Smooth muscle cell (in vitro differentiated cells): ENCODE results near the gene ACTRT2. TPM values are rescaled to one million over a fixed set of nuclear protein-coding genes. Genes with fewer than 3 reads are reported as not detected.

ENCODE experiments used
- DNase-seq: peaks from one replicate; lab custom pipeline; 2025; ENCODE audit not compliant: unreplicated experiment; lab: John Stamatoyannopoulos, UW
- H2AFZ ChIP-seq: fragments of 200-600 bp; sonication (generic); 2 replicates; pipeline ENCODE4 v1.6.0; 2016; ENCODE audit warnings: antibody characterized with exemption, low read depth, mild to moderate bottlenecking
- H3F3A ChIP-seq: fragments of 200-600 bp; sonication (generic); 2 replicates; pipeline ENCODE4 v1.6.0; 2017; ENCODE audit warnings: antibody characterized with exemption, low read depth
- H3K27ac ChIP-seq: fragments of 200-600 bp; sonication (generic); 2 replicates; pipeline ENCODE4 v1.5.1; 2016; ENCODE audit warnings: low read depth, mild to moderate bottlenecking
- H3K27me3 ChIP-seq: fragments of 200-600 bp; sonication (generic); 2 replicates; pipeline ENCODE4 v1.6.1; 2016; ENCODE audit warnings: low read depth, mild to moderate bottlenecking
- H3K36me3 ChIP-seq: fragments of 200-600 bp; sonication (generic); 2 replicates; pipeline ENCODE4 v1.5.1; 2016; ENCODE audit warnings: low read depth
- H3K4me1 ChIP-seq: fragments of 200-600 bp; sonication (generic); 2 replicates; pipeline ENCODE4 v1.5.1; 2016; ENCODE audit warnings: low read depth
- H3K4me2 ChIP-seq: fragments of 200-600 bp; sonication (generic); 2 replicates; pipeline ENCODE4 v1.6.0; 2016; ENCODE audit warnings: mild to moderate bottlenecking
- H3K4me3 ChIP-seq: fragments of 200-600 bp; sonication (generic); 2 replicates; pipeline ENCODE4 v1.5.1; 2016; ENCODE audit warnings: mild to moderate bottlenecking
- H3K79me2 ChIP-seq: fragments of 200-600 bp; sonication (generic); 2 replicates; pipeline ENCODE4 v1.6.0; 2016; ENCODE audit warnings: low read depth, mild to moderate bottlenecking
- H3K9ac ChIP-seq: fragments of 200-600 bp; sonication (generic); 2 replicates; pipeline ENCODE4 v1.6.0; 2016; ENCODE audit warnings: low read depth
- H3K9me3 ChIP-seq: fragments of 200-600 bp; sonication (generic); replicated peaks from 2 replicates; pipeline ENCODE4 v1.5.1; 2016; ENCODE audit warnings: low read depth
- H4K20me1 ChIP-seq: fragments of 200-600 bp; sonication (generic); 2 replicates; pipeline ENCODE4 v1.6.0; 2016; ENCODE audit warnings: low read depth
- CTCF ChIP-seq: fragments of 200-600 bp; sonication (generic); IDR thresholded peaks from 2 replicates; pipeline ENCODE4 v1.5.1; 2017; ENCODE audit warnings: borderline replicate concordance, mild to moderate bottlenecking, antibody characterized with exemption; ENCODE audit not compliant: insufficient read depth, poor library complexity, severe bottlenecking
- WGBS: methylation state at CpG from one replicate; pipeline ENCODE4 v1.1.7; 2016; ENCODE audit warnings: low lambda C conversion rate; 5-methylcytosine and 5-hydroxymethylcytosine counted together
- polyA plus RNA-seq: library from polyadenylated mRNA; unstranded; fragments of >200 nt; fragmentation: Nextera tagmentation; extraction: Ambion mirVana; gene quantifications from 2 replicates; pipeline ENCODE4 v1.2.1, GENCODE V29; 2016
- total RNA-seq: library from RNA; depleted of rRNA; stranded (reverse); fragments of >200 nt; gene quantifications from 2 replicates; pipeline ENCODE4 v1.2.3, GENCODE V29; 2014

ACTRT2 gene
- total and polyA plus RNA-seq, 2 experiments from 2014 or later: not detected

- Histone ChIP-seq H3K36me3 (no peaks in the 10 kb centered on the region), H3K27ac (no peak overlapping the region), H4K20me1 (no peaks in the 10 kb centered on the region), H2AFZ (no peak overlapping the region), H3K4me2 (no peak overlapping the region), H3K4me1 (no peaks in the 10 kb centered on the region), H3K9me3 (no peaks in the 10 kb centered on the region), H3K4me3 (no peak overlapping the region), H3K9ac (no peak overlapping the region), H3K27me3 (no peaks in the 10 kb centered on the region), H3K79me2 (no peaks in the 10 kb centered on the region), H3F3A (no peaks in the 10 kb centered on the region)
- no peak for TF ChIP-seq CTCF
- WGBS: 91% methylated on average over 20 of the region's 20 CpGs
- DNase-seq: no peak
These were observed 6.5 kb downstream of the ACTRT2 start for GRCh38 chr1:3027611-3028371.

- no peaks in the 10 kb centered on the region for H3K79me2 ChIP-seq
- no peaks in the 10 kb centered on the region for H4K20me1 ChIP-seq
- no peak overlapping the region for H3K4me3 ChIP-seq
- DNase-seq: no peak
- no peak for TF ChIP-seq CTCF
- H3K27me3 ChIP-seq: no peaks in the 10 kb centered on the region
- H3K4me1 ChIP-seq: no peaks in the 10 kb centered on the region
- H2AFZ ChIP-seq: no peak overlapping the region
- H3K9ac ChIP-seq: no peak overlapping the region
- H3K36me3 ChIP-seq: no peaks in the 10 kb centered on the region
- no peak overlapping the region for H3K27ac ChIP-seq
- H3K9me3 ChIP-seq: no peaks in the 10 kb centered on the region
- H3K4me2 ChIP-seq: no peak overlapping the region
- 93% methylated on average over 32 of the region's 32 CpGs for WGBS
- H3F3A ChIP-seq: no peaks in the 10 kb centered on the region
These were observed 7.4 kb downstream of the ACTRT2 start for GRCh38 chr1:3028531-3029282.

GRCh38 chr1:3029481-3029961 is 8.3 kb downstream of the ACTRT2 start:
- H3K79me2 ChIP-seq: no peaks in the 10 kb centered on the region
- no peak overlapping the region for H3K4me2 ChIP-seq
- no peak for DNase-seq
- H3K9me3 ChIP-seq: no peaks in the 10 kb centered on the region
- no peaks in the 10 kb centered on the region for H3K36me3 ChIP-seq
- H3K9ac ChIP-seq: no peak overlapping the region
- H2AFZ ChIP-seq: no peak overlapping the region
- no peak overlapping the region for H3K27ac ChIP-seq
- WGBS: 82% methylated on average over 11 of the region's 11 CpGs
- no peaks in the 10 kb centered on the region for H3K4me1 ChIP-seq
- H3K4me3 ChIP-seq: no peak overlapping the region
- TF ChIP-seq CTCF: no peak
- no peaks in the 10 kb centered on the region for H4K20me1 ChIP-seq
- no peaks in the 10 kb centered on the region for H3F3A ChIP-seq
- no peaks in the 10 kb centered on the region for H3K27me3 ChIP-seq
